GM19035 (cell line): ENCODE results near the gene SIK2.
"Not testable (repeated sequence)": the region's sequence is repeated elsewhere in the genome, so short reads cannot be mapped to it uniquely, and the experiment has no call there.

Experiments
- ATAC-seq: cut with Tn5 transposase; IDR thresholded peaks from one replicate; pipeline ENCODE4 v1.9.1; 2021; ENCODE audit not compliant: unreplicated experiment

SIK2 gene

GRCh38 chr11:111748035-111748804 is 146.0 kb downstream of the SIK2 start:
- ATAC-seq, result no peak

DNA sequence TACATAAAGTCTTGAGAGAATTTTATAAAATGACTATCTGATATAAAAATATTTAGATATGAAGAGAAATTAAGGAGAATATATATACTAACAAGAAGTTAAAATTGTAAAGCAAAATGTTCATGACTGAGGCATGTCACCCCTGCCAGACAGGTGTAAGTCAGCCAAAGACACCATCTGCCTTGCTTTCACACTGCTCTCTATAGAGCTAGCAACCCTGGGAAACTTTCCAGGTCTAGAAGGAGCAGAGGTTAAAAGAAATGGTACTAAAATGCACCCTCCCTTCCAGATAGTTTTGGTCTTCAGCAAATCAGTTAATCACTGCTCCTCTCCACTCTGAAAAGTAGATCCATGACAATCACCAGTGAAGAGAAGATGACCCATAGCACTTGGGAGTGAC is 147.4 kb downstream of the SIK2 start:
- ATAC-seq, result no peak

- ATAC-seq, result no peak
Measured at GRCh38 chr11:111756097-111756496, 153.8 kb downstream of the SIK2 start.

DNA sequence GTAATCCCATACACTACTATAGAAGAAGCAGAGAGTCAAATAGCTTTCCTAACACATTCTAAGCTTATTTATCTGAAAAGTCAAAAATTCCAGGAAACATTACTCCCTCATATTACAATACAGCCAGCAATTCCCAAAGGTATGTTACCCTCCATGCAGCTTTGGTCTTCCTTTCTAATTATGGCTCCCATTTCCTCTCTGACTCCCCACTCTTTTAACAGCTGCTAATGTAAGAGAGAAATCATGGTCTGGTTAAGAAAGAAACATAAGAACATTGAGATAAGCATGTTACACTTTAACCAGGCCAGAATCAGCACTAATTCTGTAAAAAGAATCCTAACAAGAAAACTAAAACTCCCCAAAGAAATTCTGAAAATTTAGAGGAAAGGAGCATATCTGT is 157.1 kb downstream of the SIK2 start:
- no peak for ATAC-seq

- no peak for ATAC-seq
Measured at GRCh38 chr11:111759778-111760407, 157.6 kb downstream of the SIK2 start.

- no peak for ATAC-seq
Measured at GRCh38 chr11:111761036-111761435, 158.8 kb downstream of the SIK2 start.

GRCh38 chr11:111762526-111762925 is 160.3 kb downstream of the SIK2 start:
- ATAC-seq, result no peak

DNA sequence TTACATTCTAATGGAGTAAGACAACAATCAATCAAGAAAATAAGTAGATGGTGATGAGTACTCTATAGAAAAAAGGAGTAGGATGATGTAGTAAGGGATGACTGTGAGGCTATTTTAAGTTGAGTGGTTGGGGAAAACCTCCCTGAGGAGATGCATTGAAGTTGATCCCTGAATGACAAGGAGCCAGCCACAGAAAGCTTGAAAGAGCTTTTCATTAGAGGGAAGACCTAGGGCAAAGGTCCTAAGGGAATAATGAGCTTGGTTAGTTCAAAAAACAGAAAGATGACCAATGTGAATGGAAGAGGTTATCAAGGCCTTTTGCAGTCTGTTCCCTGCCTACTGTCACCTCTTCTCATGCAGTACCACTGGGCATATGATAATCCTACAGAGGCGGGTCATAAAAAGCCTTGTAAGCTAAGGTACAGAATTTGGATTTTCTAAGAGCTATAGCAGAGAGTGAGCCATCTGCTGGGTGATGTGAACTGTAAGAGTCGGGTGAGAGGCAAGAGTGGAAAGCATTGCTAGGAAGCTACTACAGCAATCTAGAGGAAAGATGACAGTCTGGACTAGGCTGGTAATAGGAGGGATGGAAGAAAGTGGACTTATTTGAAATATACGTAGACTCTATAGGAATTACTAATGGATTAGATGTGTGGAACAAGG is 160.9 kb downstream of the SIK2 start:
- ATAC-seq, result no peak

- no peak for ATAC-seq
Measured at GRCh38 chr11:111764621-111765020, 162.4 kb downstream of the SIK2 start.

GRCh38 chr11:111765320-111765983 is 163.2 kb downstream of the SIK2 start:
- peak; percentile 54 for ATAC-seq

GRCh38 chr11:111765984-111766833 is 164.0 kb downstream of the SIK2 start, which contains the start of gene PPP2R1B:
PPP2R1B (minus strand) TSS chr11:111766389; CDS start chr11:111766361, 28 bp downstream.
- peak; percentile 93 for ATAC-seq

DNA sequence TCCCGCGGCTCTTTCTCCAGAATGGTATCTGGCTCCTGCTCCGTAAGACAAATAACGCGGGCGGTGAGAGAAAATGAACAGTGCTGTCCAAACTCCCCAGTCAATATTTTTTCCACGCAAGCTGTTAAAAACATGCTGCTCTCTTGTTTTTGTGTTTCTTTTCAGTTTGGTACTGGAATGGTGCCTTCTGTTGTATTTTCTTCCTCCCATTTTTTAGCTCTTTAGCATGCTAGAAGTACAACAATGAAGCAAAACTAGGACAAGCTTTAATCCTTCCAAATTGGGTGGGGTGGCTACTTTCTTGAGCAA is 164.5 kb downstream of the SIK2 start:
- ATAC-seq, result peak; percentile 14

GRCh38 chr11:111770581-111771134 is 168.4 kb downstream of the SIK2 start:
- ATAC-seq, result no peak

DNA sequence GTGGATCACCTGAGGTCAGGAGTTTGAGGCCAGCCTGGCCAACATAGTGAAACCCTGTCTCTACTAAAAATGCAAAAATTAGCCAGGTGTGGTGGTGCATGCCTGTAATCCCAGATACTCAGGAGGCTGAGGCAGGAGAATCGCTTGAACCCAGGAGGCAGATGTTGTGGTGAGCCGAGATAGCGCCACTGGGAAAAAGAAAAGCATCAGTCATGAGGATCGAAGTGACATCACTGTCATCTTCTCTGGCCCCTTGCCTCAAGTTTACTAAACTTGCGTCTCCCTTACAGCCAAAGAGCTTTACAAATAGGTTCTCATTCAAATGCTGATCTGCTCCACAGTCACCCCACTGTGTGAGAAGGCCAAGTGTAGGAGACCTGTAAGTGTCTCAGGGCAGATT is 169.0 kb downstream of the SIK2 start:
- ATAC-seq, result not testable (repeated sequence)

DNA sequence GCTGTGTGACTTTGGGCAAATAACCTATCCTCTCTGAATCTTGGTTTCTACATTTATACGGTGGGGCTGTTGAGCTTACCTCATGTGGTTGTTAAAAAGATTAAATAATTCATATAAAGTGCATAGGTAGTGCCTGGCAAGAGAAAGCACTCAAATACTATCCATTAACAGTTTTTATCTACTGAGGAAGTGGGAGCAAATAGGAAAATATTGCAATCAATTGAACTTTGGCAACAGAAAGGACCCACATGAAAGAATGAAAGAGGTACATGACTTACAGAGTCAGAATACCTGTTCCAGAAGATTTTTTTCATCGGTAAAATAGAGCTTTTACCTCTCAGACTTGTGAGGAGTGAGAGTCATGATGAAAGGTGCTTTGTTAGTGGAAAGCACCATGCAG is 170.3 kb downstream of the SIK2 start:
- ATAC-seq, result no peak

DNA sequence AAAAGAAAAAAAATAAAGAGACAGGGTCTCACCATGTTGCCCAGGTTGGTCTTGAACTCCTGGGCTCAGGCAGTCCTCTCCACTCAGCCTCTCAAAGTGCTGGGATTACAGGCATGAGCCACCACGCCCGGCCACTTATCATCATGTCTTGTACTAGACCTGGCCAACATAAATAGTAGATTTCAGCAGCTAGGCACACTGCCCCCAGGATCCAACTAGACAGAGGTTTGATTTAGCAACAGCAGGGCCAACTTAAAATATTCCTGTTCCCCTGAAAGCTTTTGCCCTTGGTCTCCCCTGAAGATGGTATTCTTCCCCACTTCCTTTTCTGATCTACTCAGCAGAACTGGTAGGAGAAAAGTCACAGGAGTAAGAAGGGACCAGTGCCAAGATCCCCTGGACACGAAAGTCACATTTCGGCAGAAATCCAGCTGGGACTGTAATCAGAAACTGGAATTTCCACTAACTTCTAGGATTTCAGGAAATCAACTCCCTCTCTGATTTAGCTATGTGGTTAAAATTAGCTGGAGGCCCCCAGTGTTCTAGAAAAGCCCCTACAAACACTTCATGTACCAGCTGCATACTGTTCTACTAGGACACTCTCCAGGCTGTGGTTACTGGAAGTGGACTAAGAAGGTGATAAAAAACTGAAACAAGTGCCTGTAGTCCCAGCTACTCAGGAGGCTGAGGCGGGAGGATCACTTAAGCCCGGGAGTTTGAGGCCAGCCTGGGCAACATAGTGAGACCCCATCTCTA is 172.9 kb downstream of the SIK2 start:
- ATAC-seq, result no peak

GRCh38 chr11:111776398-111777093 is 174.3 kb downstream of the SIK2 start:
- ATAC-seq, result peak; percentile 97

- ATAC-seq, result peak; percentile 59
Measured at GRCh38 chr11:111777094-111778046, 175.1 kb downstream of the SIK2 start.
